ENCODE data around the gene ASPSCR1.

DNA sequence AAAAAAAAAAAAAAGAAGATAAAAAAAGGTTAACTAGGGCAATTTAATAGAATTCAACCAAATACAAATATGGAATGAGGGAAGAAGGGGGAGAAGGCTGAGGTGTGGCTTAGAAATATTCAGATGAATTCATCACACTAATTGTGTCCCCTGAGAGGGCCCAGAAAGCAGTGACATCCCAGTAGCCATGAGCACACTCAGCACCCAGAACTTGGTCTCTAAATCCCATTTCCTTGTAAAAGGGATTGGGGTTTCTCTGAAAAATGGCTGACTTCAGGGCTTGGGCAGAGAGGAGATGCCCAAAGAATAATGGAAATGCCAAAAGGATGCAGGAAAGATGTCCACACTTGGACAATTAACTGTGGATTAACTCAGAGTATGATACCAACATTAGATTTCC is 4.0 kb upstream of the ASPSCR1 start:
- no peak for TF ChIP-seq POLR2A (IDR thresholded peaks at IDR 0.05)
- TF ChIP-seq CTCF (IDR thresholded peaks at IDR 0.05): no peak
